Liver (tissue), 9 donors: Measurements from ENCODE around the gene MMS22L. TPM values are rescaled to one million over a fixed set of nuclear protein-coding genes. Genes with fewer than 3 reads are reported as not detected.

Experiments used
- DNase-seq: peaks from one replicate; pipeline ENCODE4 v3.0.0-alpha.2; 2017; ENCODE audit warnings: low spot score
- H3K27ac ChIP-seq, 2 donors: one replicate each; pipeline ENCODE4 v1.7.0; 2013; ENCODE audit warnings: inconsistent platforms in 2 of 2, low read length in 2 of 2, control low read depth in 1 of 2, low read depth in 1 of 2, mild to moderate bottlenecking in 1 of 2
- H3K27me3 ChIP-seq, 4 donors: one replicate each; pipeline versions ENCODE4 v1.6.1 to v1.7.0; 2013; ENCODE audit warnings: low read length in 3 of 4, inconsistent platforms in 1 of 4, mild to moderate bottlenecking in 1 of 4, moderate library complexity in 1 of 4; ENCODE audit not compliant: control insufficient read depth in 4 of 4, insufficient read depth in 4 of 4
- H3K36me3 ChIP-seq, 4 donors: one replicate each; pipeline versions ENCODE4 v1.6.1 to v1.7.0; 2013; ENCODE audit warnings: low read length in 3 of 4, mild to moderate bottlenecking in 3 of 4, low read depth in 1 of 4, moderate library complexity in 1 of 4; ENCODE audit not compliant: control insufficient read depth in 4 of 4, insufficient read depth in 3 of 4
- H3K4me1 ChIP-seq, 4 donors: one replicate each; pipeline versions ENCODE4 v1.6.1 to v1.7.0; 2013; ENCODE audit warnings: low read length in 3 of 4, mild to moderate bottlenecking in 3 of 4, moderate library complexity in 1 of 4; ENCODE audit not compliant: control insufficient read depth in 4 of 4, insufficient read depth in 4 of 4
- H3K4me3 ChIP-seq, 3 donors: one replicate each; pipeline versions ENCODE4 v1.6.1 to v1.7.0; 2013; ENCODE audit warnings: low read length in 3 of 3, control low read depth in 1 of 3, low read depth in 1 of 3, mild to moderate bottlenecking in 1 of 3
- H3K9ac ChIP-seq, 2 donors: one replicate each; pipeline ENCODE4 v1.7.0; 2013; ENCODE audit warnings: low read length in 2 of 2, mild to moderate bottlenecking in 2 of 2, moderate library complexity in 2 of 2, control low read depth in 1 of 2, low read depth in 1 of 2
- H3K9me3 ChIP-seq, 4 donors: one replicate each; pipeline versions ENCODE4 v1.6.1 to v1.7.0; 2013; ENCODE audit warnings: low read length in 3 of 4; ENCODE audit not compliant: control insufficient read depth in 4 of 4
- EGR1 ChIP-seq, 2 donors: IDR thresholded peaks; 2 replicates each; pipeline ENCODE4 v1.6.1; 2016 to 2018; ENCODE audit warnings: antibody characterized with exemption in 2 of 2, low read depth in 2 of 2
- FOXA1 ChIP-seq: IDR thresholded peaks from 2 replicates; pipeline ENCODE4 v1.6.1; 2016; ENCODE audit warnings: antibody characterized with exemption
- GABPA ChIP-seq, 2 donors: IDR thresholded peaks in 1 of 2; conservative IDR thresholded peaks in 1 of 2; 2 replicates each; pipeline ENCODE4 v1.6.1; 2016; ENCODE audit warnings: antibody characterized with exemption in 2 of 2, mild to moderate bottlenecking in 1 of 2, moderate library complexity in 1 of 2
- HNF4A ChIP-seq, 2 donors: conservative IDR thresholded peaks; 2 replicates each; pipeline ENCODE4 v1.6.1; 2016; ENCODE audit warnings: antibody characterized with exemption in 2 of 2, mild to moderate bottlenecking in 2 of 2
- HNF4G ChIP-seq: IDR thresholded peaks from 2 replicates; pipeline ENCODE4 v1.6.1; 2016; ENCODE audit warnings: antibody characterized with exemption
- JUND ChIP-seq, 2 donors: IDR thresholded peaks; 2 replicates each; pipeline ENCODE4 v1.6.1; 2016; ENCODE audit warnings: antibody characterized with exemption in 2 of 2
- NR2F2 ChIP-seq: IDR thresholded peaks from 2 replicates; pipeline ENCODE4 v1.6.1; 2016; ENCODE audit warnings: antibody characterized with exemption
- RAD21 ChIP-seq, 2 donors: IDR thresholded peaks; 2 replicates each; pipeline ENCODE4 v1.6.1; 2016; ENCODE audit warnings: antibody characterized with exemption in 2 of 2, mild to moderate bottlenecking in 2 of 2
- RXRA ChIP-seq, 2 donors: IDR thresholded peaks; 2 replicates each; pipeline ENCODE4 v1.6.1; 2017 to 2018; ENCODE audit warnings: antibody characterized with exemption in 2 of 2, mild to moderate bottlenecking in 1 of 2
- SP1 ChIP-seq: IDR thresholded peaks from 2 replicates; pipeline ENCODE4 v1.6.1; 2018; ENCODE audit warnings: antibody characterized with exemption, mild to moderate bottlenecking
- TAF1 ChIP-seq: conservative IDR thresholded peaks from 2 replicates; pipeline ENCODE4 v1.6.1; 2016; ENCODE audit warnings: antibody characterized with exemption, mild to moderate bottlenecking
- YY1 ChIP-seq: IDR thresholded peaks from 2 replicates; pipeline ENCODE4 v1.6.1; 2016; ENCODE audit warnings: antibody characterized with exemption, mild to moderate bottlenecking
- WGBS: extraction: QIAGEN DNeasy Blood & Tissue Kit; methylation state at CpG from one replicate; pipeline ENCODE4 v1.1.7; 2013; 5-methylcytosine and 5-hydroxymethylcytosine counted together
- polyA plus RNA-seq, 2 donors: library from polyadenylated mRNA; stranded (reverse) in 1 of 2; unstranded in 1 of 2; fragments of 200-250 nt in 1 of 2; fragments of >200 nt in 1 of 2; fragmentation: Nextera tagmentation in 1 of 2; extraction: Ambion mirVana in 1 of 2; gene quantifications; one replicate each; pipeline versions ENCODE4 v1.2.1 to v1.2.3, GENCODE V29; 2013 to 2015
- total RNA-seq, 2 donors: library from RNA; depleted of rRNA; stranded (reverse); fragments of >200 nt; gene quantifications; one replicate each; pipeline ENCODE4 v1.2.3, GENCODE V29; 2014
- TF ChIP-seq, protein P1 (sequence below): IDR thresholded peaks from 2 replicates; pipeline ENCODE4 v1.6.1; 2016; ENCODE audit warnings: antibody characterized with exemption, mild to moderate bottlenecking
- TF ChIP-seq, protein P2 (sequence below): fragments of 150-350 bp; IDR thresholded peaks from 2 replicates; pipeline ENCODE4 v1.5.1; 2017; ENCODE audit warnings: improper control_type of control experiment, low read depth, low read length; ENCODE audit not compliant: missing input control
- TF ChIP-seq, protein P3 (sequence below): IDR thresholded peaks from 2 replicates; pipeline ENCODE4 v1.6.1; 2016; ENCODE audit warnings: antibody characterized with exemption
- TF ChIP-seq, protein P4 (sequence below): IDR thresholded peaks from 2 replicates; pipeline ENCODE4 v1.6.1; 2016; ENCODE audit warnings: antibody characterized with exemption
- donor health status: healthy.
- donor health status: healthy.
- donor health status: healthy.
- donor health status: healthy.
- donor health status: healthy.

MMS22L gene
- total and polyA plus RNA-seq, 4 donors: 0.32 to 14.9 (median 2.6) TPM

DNA sequence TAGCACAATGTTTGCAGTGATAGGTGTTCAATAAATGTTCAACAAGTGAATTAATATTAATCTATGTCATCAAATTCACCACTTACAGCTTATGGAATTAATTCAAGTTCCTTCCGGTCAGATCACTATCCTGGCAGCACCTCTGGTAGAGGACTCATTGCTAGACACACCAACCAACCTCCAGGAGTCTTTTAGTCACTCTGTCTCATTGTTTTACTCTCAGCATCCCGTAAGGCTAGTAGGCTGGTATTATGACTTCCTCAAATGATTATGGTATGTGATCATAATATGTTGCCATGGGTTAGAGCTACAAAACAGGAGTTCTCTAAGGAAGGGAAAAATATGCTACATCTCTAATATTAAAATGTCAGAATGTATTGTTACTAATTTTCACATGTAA lies 21.7 kb upstream of the MMS22L start:
- DNase-seq: no peak
- H3K9ac ChIP-seq: no peak overlapping the region
- H3K27ac ChIP-seq: no peak overlapping the region
- no peaks in the 10 kb centered on the region for H3K27me3 ChIP-seq
- H3K9me3 ChIP-seq: no peaks in the 10 kb centered on the region
- H3K4me1 ChIP-seq: no peaks in the 10 kb centered on the region
- WGBS: 78% methylated on average over 2 of the region's 2 CpGs
- no peak overlapping the region for H3K4me3 ChIP-seq
- TF ChIP-seq GABPA (IDR thresholded peaks at IDR 0.05 in 1 of 2, conservative IDR thresholded peaks at IDR 0.05 in 1 of 2): no peak
- no peak for TF ChIP-seq HNF4A (conservative IDR thresholded peaks at IDR 0.05)
- no peak for TF ChIP-seq RAD21 (IDR thresholded peaks at IDR 0.05)
- no peak for TF ChIP-seq NR2F2
- TF ChIP-seq, protein P1, sequence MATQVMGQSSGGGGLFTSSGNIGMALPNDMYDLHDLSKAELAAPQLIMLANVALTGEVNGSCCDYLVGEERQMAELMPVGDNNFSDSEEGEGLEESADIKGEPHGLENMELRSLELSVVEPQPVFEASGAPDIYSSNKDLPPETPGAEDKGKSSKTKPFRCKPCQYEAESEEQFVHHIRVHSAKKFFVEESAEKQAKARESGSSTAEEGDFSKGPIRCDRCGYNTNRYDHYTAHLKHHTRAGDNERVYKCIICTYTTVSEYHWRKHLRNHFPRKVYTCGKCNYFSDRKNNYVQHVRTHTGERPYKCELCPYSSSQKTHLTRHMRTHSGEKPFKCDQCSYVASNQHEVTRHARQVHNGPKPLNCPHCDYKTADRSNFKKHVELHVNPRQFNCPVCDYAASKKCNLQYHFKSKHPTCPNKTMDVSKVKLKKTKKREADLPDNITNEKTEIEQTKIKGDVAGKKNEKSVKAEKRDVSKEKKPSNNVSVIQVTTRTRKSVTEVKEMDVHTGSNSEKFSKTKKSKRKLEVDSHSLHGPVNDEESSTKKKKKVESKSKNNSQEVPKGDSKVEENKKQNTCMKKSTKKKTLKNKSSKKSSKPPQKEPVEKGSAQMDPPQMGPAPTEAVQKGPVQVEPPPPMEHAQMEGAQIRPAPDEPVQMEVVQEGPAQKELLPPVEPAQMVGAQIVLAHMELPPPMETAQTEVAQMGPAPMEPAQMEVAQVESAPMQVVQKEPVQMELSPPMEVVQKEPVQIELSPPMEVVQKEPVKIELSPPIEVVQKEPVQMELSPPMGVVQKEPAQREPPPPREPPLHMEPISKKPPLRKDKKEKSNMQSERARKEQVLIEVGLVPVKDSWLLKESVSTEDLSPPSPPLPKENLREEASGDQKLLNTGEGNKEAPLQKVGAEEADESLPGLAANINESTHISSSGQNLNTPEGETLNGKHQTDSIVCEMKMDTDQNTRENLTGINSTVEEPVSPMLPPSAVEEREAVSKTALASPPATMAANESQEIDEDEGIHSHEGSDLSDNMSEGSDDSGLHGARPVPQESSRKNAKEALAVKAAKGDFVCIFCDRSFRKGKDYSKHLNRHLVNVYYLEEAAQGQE: no peak
- no peak for TF ChIP-seq SP1
- TF ChIP-seq, protein P2, sequence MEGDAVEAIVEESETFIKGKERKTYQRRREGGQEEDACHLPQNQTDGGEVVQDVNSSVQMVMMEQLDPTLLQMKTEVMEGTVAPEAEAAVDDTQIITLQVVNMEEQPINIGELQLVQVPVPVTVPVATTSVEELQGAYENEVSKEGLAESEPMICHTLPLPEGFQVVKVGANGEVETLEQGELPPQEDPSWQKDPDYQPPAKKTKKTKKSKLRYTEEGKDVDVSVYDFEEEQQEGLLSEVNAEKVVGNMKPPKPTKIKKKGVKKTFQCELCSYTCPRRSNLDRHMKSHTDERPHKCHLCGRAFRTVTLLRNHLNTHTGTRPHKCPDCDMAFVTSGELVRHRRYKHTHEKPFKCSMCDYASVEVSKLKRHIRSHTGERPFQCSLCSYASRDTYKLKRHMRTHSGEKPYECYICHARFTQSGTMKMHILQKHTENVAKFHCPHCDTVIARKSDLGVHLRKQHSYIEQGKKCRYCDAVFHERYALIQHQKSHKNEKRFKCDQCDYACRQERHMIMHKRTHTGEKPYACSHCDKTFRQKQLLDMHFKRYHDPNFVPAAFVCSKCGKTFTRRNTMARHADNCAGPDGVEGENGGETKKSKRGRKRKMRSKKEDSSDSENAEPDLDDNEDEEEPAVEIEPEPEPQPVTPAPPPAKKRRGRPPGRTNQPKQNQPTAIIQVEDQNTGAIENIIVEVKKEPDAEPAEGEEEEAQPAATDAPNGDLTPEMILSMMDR: no peak
- TF ChIP-seq RXRA (IDR thresholded peaks at IDR 0.05): no peak
- no peak for TF ChIP-seq HNF4G
- no peak for TF ChIP-seq TAF1
- TF ChIP-seq, protein P3, sequence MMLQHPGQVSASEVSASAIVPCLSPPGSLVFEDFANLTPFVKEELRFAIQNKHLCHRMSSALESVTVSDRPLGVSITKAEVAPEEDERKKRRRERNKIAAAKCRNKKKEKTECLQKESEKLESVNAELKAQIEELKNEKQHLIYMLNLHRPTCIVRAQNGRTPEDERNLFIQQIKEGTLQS: no peak
- TF ChIP-seq YY1: no peak
- TF ChIP-seq, protein P4, sequence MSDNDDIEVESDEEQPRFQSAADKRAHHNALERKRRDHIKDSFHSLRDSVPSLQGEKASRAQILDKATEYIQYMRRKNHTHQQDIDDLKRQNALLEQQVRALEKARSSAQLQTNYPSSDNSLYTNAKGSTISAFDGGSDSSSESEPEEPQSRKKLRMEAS: no peak
- no peak for TF ChIP-seq EGR1 (IDR thresholded peaks at IDR 0.05; ENCODE audit: low read depth in 2 of 2)
- no peak for TF ChIP-seq JUND (IDR thresholded peaks at IDR 0.05)
- TF ChIP-seq FOXA1: no peak
- H3K36me3 ChIP-seq: no peaks in the 10 kb centered on the region

DNA sequence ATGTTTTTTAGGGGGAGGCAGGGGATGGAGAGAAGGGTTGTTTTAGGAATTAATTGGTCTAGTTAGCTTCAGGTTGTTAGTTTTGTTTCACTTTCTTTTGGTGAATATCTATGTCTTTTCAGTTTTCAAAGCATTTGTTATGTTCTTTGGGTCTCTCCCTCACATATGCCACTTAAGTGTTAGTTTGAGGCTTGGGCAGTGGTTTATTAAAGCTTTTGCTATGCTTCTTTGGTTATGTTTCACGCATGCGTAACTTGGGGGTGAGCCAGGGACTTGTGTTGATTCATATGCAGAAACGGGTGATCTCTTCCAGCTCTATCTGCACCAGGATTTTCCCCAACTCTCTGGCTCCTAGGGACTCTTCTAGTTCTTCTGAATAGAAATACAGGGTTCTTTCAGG lies 11.4 kb upstream of the MMS22L start:
- Histone ChIP-seq H3K9ac (no peak overlapping the region), H3K27me3 (no peaks in the 10 kb centered on the region), H3K9me3 (no peaks in the 10 kb centered on the region), H3K4me3 (no peak overlapping the region), H3K27ac (no peak overlapping the region), H3K4me1 (no peaks in the 10 kb centered on the region), H3K36me3 (no peaks in the 10 kb centered on the region)
- TF ChIP-seq, protein P3: no peak
- no peak for TF ChIP-seq HNF4G
- TF ChIP-seq YY1: no peak
- WGBS: 57% methylated on average over 3 of the region's 3 CpGs
- no peak for DNase-seq
